Osteocyte (in vitro differentiated cells): ENCODE measurements around the gene EXOC3. TPM values are rescaled to one million over a fixed set of nuclear protein-coding genes. Genes with fewer than 3 reads are reported as not detected.

Experiments used
- DNase-seq: peaks from one replicate; pipeline ENCODE4 v3.0.0; 2021; ENCODE audit warnings: mixed read lengths; ENCODE audit not compliant: unreplicated experiment; ENCODE audit errors: extremely low spot score
- H3K27ac Mint-ChIP-seq: one replicate; pipeline ENCODE4 v1.8.0; 2021; ENCODE audit warnings: mild to moderate bottlenecking, mixed read lengths; ENCODE audit not compliant: unreplicated experiment
- H3K27me3 Mint-ChIP-seq: one replicate; pipeline ENCODE4 v1.8.0; 2021; ENCODE audit warnings: mixed read lengths; ENCODE audit not compliant: unreplicated experiment
- H3K36me3 Mint-ChIP-seq: one replicate; pipeline ENCODE4 v1.8.0; 2021; ENCODE audit warnings: mixed read lengths; ENCODE audit not compliant: unreplicated experiment
- H3K4me1 Mint-ChIP-seq: one replicate; pipeline ENCODE4 v1.8.0; 2021; ENCODE audit warnings: mixed read lengths; ENCODE audit not compliant: unreplicated experiment
- H3K4me3 Mint-ChIP-seq: one replicate; pipeline ENCODE4 v1.8.0; 2021; ENCODE audit warnings: mild to moderate bottlenecking, moderate library complexity, mixed read lengths; ENCODE audit not compliant: unreplicated experiment
- H3K9me3 Mint-ChIP-seq: one replicate; pipeline ENCODE4 v1.8.0; 2021; ENCODE audit warnings: mixed read lengths; ENCODE audit not compliant: unreplicated experiment
- CTCF ChIP-seq: fragments of 200-600 bp; sonication (generic); IDR thresholded peaks from 2 replicates; pipeline ENCODE4 v1.5.0; 2021; ENCODE audit warnings: antibody characterized with exemption, mild to moderate bottlenecking, moderate library complexity
- total RNA-seq: library from RNA; stranded (reverse); gene quantifications from 2 replicates; pipeline ENCODE4 v1.2.1, GENCODE V29; 2021

The EXOC3 gene
- total RNA-seq, 1 donor from 2014 or later = 81.4 TPM

DNA sequence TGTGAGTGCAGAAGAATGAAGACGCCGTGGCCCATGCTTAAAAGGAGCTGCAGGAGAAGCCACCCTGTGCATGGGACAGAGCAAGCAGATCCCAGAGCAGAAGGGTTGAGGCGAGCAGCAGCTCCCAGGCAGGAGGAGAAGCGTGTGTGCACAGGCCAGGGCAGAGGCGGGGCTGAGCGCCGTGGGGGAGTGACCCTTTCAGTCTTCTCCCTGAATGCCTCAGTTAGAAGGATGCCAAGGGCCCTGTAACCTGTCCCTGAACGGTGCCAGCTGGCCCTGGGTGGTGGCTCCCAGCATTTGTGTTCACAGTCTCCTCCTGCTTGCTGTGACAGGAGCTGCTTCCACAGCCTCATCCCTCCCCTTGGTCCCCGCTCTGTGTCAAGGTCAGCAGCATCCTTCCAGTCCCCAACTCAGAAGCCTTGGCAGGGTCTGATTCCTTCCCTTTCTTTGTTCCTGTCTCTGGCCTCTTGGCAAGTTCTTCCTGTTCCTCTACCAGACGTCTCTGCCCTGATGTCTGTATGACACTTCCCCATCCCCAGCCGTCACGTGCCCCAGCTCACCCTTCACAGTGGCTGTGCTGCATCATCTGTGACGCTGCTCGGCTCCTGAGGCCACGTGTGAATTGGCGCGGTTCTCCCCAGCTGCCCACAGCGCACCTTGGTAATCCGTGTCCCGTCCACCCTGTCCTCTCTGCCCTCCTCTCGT is 5.2 kb downstream of the EXOC3 start:
- Mint-ChIP-seq H3K4me3 (no peak overlapping the region), H3K27me3 (no peaks in the 10 kb centered on the region), H3K9me3 (peaks cover 22% of the 10 kb centered on the region), H3K4me1 (peaks cover 22% of the 10 kb centered on the region), H3K36me3 (peaks cover 62% of the 10 kb centered on the region), H3K27ac (no peak overlapping the region)
- DNase-seq = no peak
- TF ChIP-seq CTCF = no peak

GRCh38 chr5:448766-449090 is 5.8 kb downstream of the EXOC3 start:
- no peak for TF ChIP-seq CTCF
- H3K36me3 Mint-ChIP-seq = peaks cover 66% of the 10 kb centered on the region

GRCh38 chr5:449151-449550 is 6.2 kb downstream of the EXOC3 start:
- no peak for TF ChIP-seq CTCF
- H3K27ac Mint-ChIP-seq = no peak overlapping the region
- H3K9me3 Mint-ChIP-seq = peaks cover 22% of the 10 kb centered on the region
- no peak overlapping the region for H3K4me3 Mint-ChIP-seq
- H3K4me1 Mint-ChIP-seq = peaks cover 17% of the 10 kb centered on the region
- peaks cover 70% of the 10 kb centered on the region for H3K36me3 Mint-ChIP-seq
- no peak for DNase-seq
- no peaks in the 10 kb centered on the region for H3K27me3 Mint-ChIP-seq

More at GRCh38 chr5:448766-449090, 5.8 kb downstream of the EXOC3 start:
- peaks cover 19% of the 10 kb centered on the region for H3K4me1 Mint-ChIP-seq
- H3K27me3 Mint-ChIP-seq = no peaks in the 10 kb centered on the region
- no peak overlapping the region for H3K27ac Mint-ChIP-seq
- peaks cover 22% of the 10 kb centered on the region for H3K9me3 Mint-ChIP-seq
- DNase-seq = no peak
- no peak overlapping the region for H3K4me3 Mint-ChIP-seq

GRCh38 chr5:451587-452458 is 8.8 kb downstream of the EXOC3 start:
- peaks cover 2% of the 10 kb centered on the region for H3K4me1 Mint-ChIP-seq
- peaks cover 76% of the 10 kb centered on the region for H3K36me3 Mint-ChIP-seq
- TF ChIP-seq CTCF = no peak
- no peak for DNase-seq
- no peak overlapping the region for H3K27ac Mint-ChIP-seq
- no peak overlapping the region for H3K4me3 Mint-ChIP-seq
- peaks cover 22% of the 10 kb centered on the region for H3K9me3 Mint-ChIP-seq
- H3K27me3 Mint-ChIP-seq = no peaks in the 10 kb centered on the region
